MV-4-11 (cell line): ENCODE results near the gene NOC2L.

Experiments
- DNase-seq: peaks from one replicate; lab custom pipeline; 2025; lab: John Stamatoyannopoulos, UW

Gene NOC2L

GRCh38 chr1:974687-975328, 15.8 kb upstream of the NOC2L start:
- no peak for DNase-seq

GRCh38 chr1:974293-974640, 15.2 kb upstream of the NOC2L start:
- no peak for DNase-seq

GRCh38 chr1:973459-974292, 14.6 kb upstream of the NOC2L start:
- DNase-seq, result no peak

- DNase-seq, result no peak
Measured at GRCh38 chr1:972726-973458, 13.8 kb upstream of the NOC2L start.

GRCh38 chr1:971751-972506, 12.9 kb upstream of the NOC2L start:
- no peak for DNase-seq

GRCh38 chr1:970973-971730, 12.1 kb upstream of the NOC2L start:
- no peak for DNase-seq

GRCh38 chr1:970242-970972, 11.4 kb upstream of the NOC2L start:
- no peak for DNase-seq

GRCh38 chr1:969260-969855, 10.3 kb upstream of the NOC2L start:
- DNase-seq, result no peak

GRCh38 chr1:967466-968343, 8.6 kb upstream of the NOC2L start:
- DNase-seq, result no peak

GRCh38 chr1:966704-967300, 7.7 kb upstream of the NOC2L start:
- peak; percentile 54 for DNase-seq

GRCh38 chr1:966135-966703, 7.2 kb upstream of the NOC2L start, which contains the start of gene PLEKHN1:
PLEKHN1 (plus strand) TSS chr1:966482; CDS start chr1:966532, 50 bp downstream.
- peak; percentile 46 for DNase-seq

- DNase-seq, result no peak
Measured at GRCh38 chr1:965526-966134, 6.6 kb upstream of the NOC2L start.

- no peak for DNase-seq
Measured at GRCh38 chr1:964691-965525, 5.9 kb upstream of the NOC2L start.

GRCh38 chr1:963746-964525, 4.9 kb upstream of the NOC2L start:
- no peak for DNase-seq

- DNase-seq, result no peak
Measured at GRCh38 chr1:963301-963651, 4.2 kb upstream of the NOC2L start.
